Mucosa of rectum (tissue), 2 donors: ENCODE measurements around the gene TIPIN.

Experiments used
- H3K27ac ChIP-seq, 2 donors: one replicate each; pipeline ENCODE4 v1.7.0; 2013; ENCODE audit warnings: inconsistent platforms in 2 of 2, low read depth in 2 of 2, low read length in 2 of 2
- H3K27me3 ChIP-seq, 2 donors: one replicate each; pipeline ENCODE4 v1.7.0; 2013; ENCODE audit warnings: low read length in 2 of 2; ENCODE audit not compliant: control insufficient read depth in 2 of 2, insufficient read depth in 2 of 2
- H3K36me3 ChIP-seq, 2 donors: one replicate each; pipeline ENCODE4 v1.7.0; 2013; ENCODE audit warnings: low read length in 2 of 2; ENCODE audit not compliant: control insufficient read depth in 2 of 2, insufficient read depth in 2 of 2
- H3K4me1 ChIP-seq, 2 donors: one replicate each; pipeline ENCODE4 v1.7.0; 2013; ENCODE audit warnings: low read length in 2 of 2, mild to moderate bottlenecking in 1 of 2; ENCODE audit not compliant: control insufficient read depth in 2 of 2, insufficient read depth in 2 of 2
- H3K4me3 ChIP-seq, 2 donors: one replicate each; pipeline ENCODE4 v1.7.0; 2013; ENCODE audit warnings: low read length in 2 of 2
- H3K9ac ChIP-seq, 2 donors: one replicate each; pipeline ENCODE4 v1.7.0; 2013; ENCODE audit warnings: low read length in 2 of 2, low read depth in 1 of 2, mild to moderate bottlenecking in 1 of 2
- H3K9me3 ChIP-seq, 2 donors: one replicate each; pipeline ENCODE4 v1.7.0; 2013; ENCODE audit warnings: low read length in 2 of 2; ENCODE audit not compliant: control insufficient read depth in 2 of 2
- donor health status: healthy.
- donor health status: Normal muscosa, but diverticular disease.

TIPIN gene

GRCh38 chr15:66356359-66357236 lies at the start of gene TIPIN:
Gene TIPIN, minus strand, starts transcription at chr15:66356685. Its CDS starts 3,738 bp downstream, at chr15:66352947.
- H3K9me3 ChIP-seq, result no peaks in the 10 kb centered on the region
- no peaks in the 10 kb centered on the region for H3K36me3 ChIP-seq
- peaks cover 5% of the 10 kb centered on the region in 2 donors for H3K4me1 ChIP-seq
- H3K27me3 ChIP-seq, result no peaks in the 10 kb centered on the region
- peak within 1 kb of the TSS; percentile 82 to 91 for H3K9ac ChIP-seq
- peak within 1 kb of the TSS; percentile 92 to 94 for H3K4me3 ChIP-seq
- H3K27ac ChIP-seq, result peak within 1 kb of the TSS; percentile 34 to 58

GRCh38 chr15:66405615-66406014 lies 49.1 kb upstream of the TIPIN start:
- Histone ChIP-seq H3K9me3 (no peaks in the 10 kb centered on the region), H3K4me1 (peaks cover 0 to 4% of the 10 kb centered on the region in 2 donors), H3K36me3 (no peaks in the 10 kb centered on the region), H3K9ac (no peak overlapping the region), H3K27ac (no peak overlapping the region), H3K4me3 (no peak overlapping the region), H3K27me3 (no peaks in the 10 kb centered on the region)

- H3K9me3 ChIP-seq, result no peaks in the 10 kb centered on the region
- no peak overlapping the region for H3K4me3 ChIP-seq
- H3K4me1 ChIP-seq, result peaks cover 0 to 4% of the 10 kb centered on the region in 2 donors
- no peak overlapping the region for H3K9ac ChIP-seq
- no peaks in the 10 kb centered on the region for H3K36me3 ChIP-seq
- no peaks in the 10 kb centered on the region for H3K27me3 ChIP-seq
- H3K27ac ChIP-seq, result no peak overlapping the region
Observed at GRCh38 chr15:66405007-66405406, 48.5 kb upstream of the TIPIN start.

- Histone ChIP-seq H3K9ac (no peak overlapping the region), H3K4me3 (no peak overlapping the region), H3K9me3 (no peaks in the 10 kb centered on the region), H3K4me1 (peaks cover 0 to 4% of the 10 kb centered on the region in 2 donors), H3K27ac (no peak overlapping the region), H3K27me3 (no peaks in the 10 kb centered on the region), H3K36me3 (no peaks in the 10 kb centered on the region)
Observed at GRCh38 chr15:66404532-66404931, 48.0 kb upstream of the TIPIN start.

GRCh38 chr15:66404122-66404521 lies 47.6 kb upstream of the TIPIN start:
- Histone ChIP-seq H3K36me3 (peaks cover 0 to 3% of the 10 kb centered on the region in 2 donors), H3K9ac (no peak overlapping the region), H3K27ac (no peak overlapping the region), H3K9me3 (no peaks in the 10 kb centered on the region), H3K4me1 (peaks cover 0 to 4% of the 10 kb centered on the region in 2 donors), H3K27me3 (no peaks in the 10 kb centered on the region), H3K4me3 (no peak overlapping the region)

- H3K4me1 ChIP-seq, result peaks cover 0 to 4% of the 10 kb centered on the region in 2 donors
- no peaks in the 10 kb centered on the region for H3K27me3 ChIP-seq
- H3K9ac ChIP-seq, result no peak overlapping the region
- no peaks in the 10 kb centered on the region for H3K9me3 ChIP-seq
- no peak overlapping the region for H3K4me3 ChIP-seq
- H3K27ac ChIP-seq, result no peak overlapping the region
- H3K36me3 ChIP-seq, result peaks cover 0 to 3% of the 10 kb centered on the region in 2 donors
Observed at GRCh38 chr15:66403323-66403722, 46.8 kb upstream of the TIPIN start.

- Histone ChIP-seq H3K27ac (no peak overlapping the region), H3K4me1 (peaks cover 0 to 4% of the 10 kb centered on the region in 2 donors), H3K9ac (no peak overlapping the region), H3K4me3 (no peak overlapping the region), H3K9me3 (no peaks in the 10 kb centered on the region), H3K27me3 (no peaks in the 10 kb centered on the region), H3K36me3 (peaks cover 0 to 3% of the 10 kb centered on the region in 2 donors)
Observed at GRCh38 chr15:66402761-66403284, 46.3 kb upstream of the TIPIN start.

- H3K4me1 ChIP-seq, result peaks cover 0 to 4% of the 10 kb centered on the region in 2 donors
Observed at GRCh38 chr15:66401130-66402021, 44.9 kb upstream of the TIPIN start.

GRCh38 chr15:66400351-66400774 lies 43.9 kb upstream of the TIPIN start:
- Histone ChIP-seq H3K4me1 (peaks cover 0 to 4% of the 10 kb centered on the region in 2 donors), H3K27ac (no peak overlapping the region), H3K4me3 (no peak overlapping the region), H3K9ac (no peak overlapping the region), H3K27me3 (no peaks in the 10 kb centered on the region), H3K9me3 (no peaks in the 10 kb centered on the region), H3K36me3 (peaks cover 0 to 3% of the 10 kb centered on the region in 2 donors)

More at GRCh38 chr15:66401130-66402021, 44.9 kb upstream of the TIPIN start:
- H3K9ac ChIP-seq, result no peak overlapping the region
- no peak overlapping the region for H3K4me3 ChIP-seq
- peaks cover 0 to 3% of the 10 kb centered on the region in 2 donors for H3K36me3 ChIP-seq
- no peaks in the 10 kb centered on the region for H3K27me3 ChIP-seq
- no peaks in the 10 kb centered on the region for H3K9me3 ChIP-seq
- H3K27ac ChIP-seq, result no peak overlapping the region
